Ishikawa (cell line): ENCODE results near the gene ZNF287.

Experiments used
- CEBPB ChIP-seq: IDR thresholded peaks from 2 replicates; pipeline ENCODE4 v1.6.1; 2012
- CREB1 ChIP-seq: IDR thresholded peaks from 2 replicates; pipeline ENCODE4 v1.6.1; 2012; ENCODE audit warnings: low read depth
- EGR1 ChIP-seq: IDR thresholded peaks from 2 replicates; pipeline ENCODE4 v1.6.1; 2012
- EP300 ChIP-seq: IDR thresholded peaks from 2 replicates; pipeline ENCODE4 v1.6.1; 2012; ENCODE audit warnings: borderline replicate concordance
- FOXM1 ChIP-seq: IDR thresholded peaks from 2 replicates; pipeline ENCODE4 v1.6.1; 2012; ENCODE audit warnings: low read depth, borderline replicate concordance
- MAX ChIP-seq: IDR thresholded peaks from 2 replicates; pipeline ENCODE4 v1.6.1; 2012
- NFIC ChIP-seq: IDR thresholded peaks from 2 replicates; pipeline ENCODE4 v1.6.1; 2012
- RAD21 ChIP-seq: IDR thresholded peaks from 2 replicates; pipeline ENCODE4 v1.6.1; 2012; ENCODE audit warnings: low read depth
- TAF1 ChIP-seq: IDR thresholded peaks from 2 replicates; pipeline ENCODE4 v1.6.1; 2012; ENCODE audit warnings: low read depth, mild to moderate bottlenecking
- TCF12 ChIP-seq: IDR thresholded peaks from 2 replicates; pipeline ENCODE4 v1.6.1; 2012; ENCODE audit warnings: low read depth
- TEAD4 ChIP-seq: IDR thresholded peaks from 2 replicates; pipeline ENCODE4 v1.6.1; 2012
- USF1 ChIP-seq: IDR thresholded peaks from 2 replicates; pipeline ENCODE4 v1.6.1; 2012
- YY1 ChIP-seq: IDR thresholded peaks from 2 replicates; pipeline ENCODE4 v1.6.1; 2012; ENCODE audit warnings: low read depth
- ZBTB7A ChIP-seq: IDR thresholded peaks from 2 replicates; pipeline ENCODE4 v1.6.1; 2012; ENCODE audit warnings: low read depth
- TF ChIP-seq, protein P1 (sequence below): IDR thresholded peaks from 2 replicates; pipeline ENCODE4 v1.6.1; 2012; ENCODE audit warnings: low read depth, mild to moderate bottlenecking

ZNF287 gene

DNA sequence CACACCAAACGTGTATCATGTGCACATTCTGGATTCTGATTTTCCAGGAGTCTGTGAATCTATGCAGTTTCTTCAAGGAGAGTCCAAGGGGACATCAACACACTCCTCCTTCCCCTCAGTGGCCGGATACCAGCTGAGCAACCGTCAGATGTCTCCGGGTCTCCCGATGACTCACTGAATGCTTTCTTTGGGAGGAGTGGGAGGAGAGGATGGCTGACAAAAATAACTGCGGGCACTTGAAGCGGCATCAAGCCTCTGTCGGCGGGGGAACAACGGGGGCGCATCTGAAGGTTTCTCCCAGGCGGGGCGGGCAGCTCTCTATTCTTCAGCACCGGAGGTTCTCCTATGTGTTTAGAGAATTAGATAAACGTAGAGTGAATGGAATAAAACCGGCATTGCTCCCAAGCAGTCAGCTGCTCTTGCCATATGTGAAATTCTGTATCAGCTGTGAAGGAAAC is 52.4 kb downstream of the ZNF287 start:
- no peak for TF ChIP-seq NFIC
- no peak for TF ChIP-seq MAX
- no peak for TF ChIP-seq FOXM1
- no peak for TF ChIP-seq TAF1
- TF ChIP-seq CEBPB, result no peak
- TF ChIP-seq TEAD4, result no peak
- no peak for TF ChIP-seq EP300

DNA sequence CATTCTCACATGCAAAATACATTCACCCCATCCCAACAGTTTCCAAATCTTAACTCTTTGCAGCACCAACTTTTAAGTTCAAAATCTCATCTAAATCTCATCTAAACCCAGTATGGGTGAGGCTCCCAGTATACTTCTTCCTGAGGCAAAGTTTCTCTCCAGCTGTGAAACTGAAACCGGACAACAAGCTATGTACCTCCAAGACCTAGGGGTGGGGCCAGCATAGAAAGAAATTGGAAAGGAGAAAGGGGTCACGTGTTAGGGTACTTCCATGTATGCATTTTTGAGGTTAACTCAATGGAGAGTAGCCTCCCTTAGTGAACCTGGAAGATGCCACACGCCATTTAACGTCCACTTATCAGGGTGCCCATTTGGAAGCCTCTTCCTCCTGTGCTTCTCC is 53.1 kb downstream of the ZNF287 start:
- TF ChIP-seq RAD21 (no peak), ZBTB7A (no peak), YY1 (no peak), EGR1 (no peak), TAF1 (no peak), MAX (no peak), NFIC (no peak), TEAD4 (no peak), USF1 (no peak), CREB1 (no peak), CEBPB (no peak), EP300 (no peak), FOXM1 (no peak)
- TF ChIP-seq, protein P1, sequence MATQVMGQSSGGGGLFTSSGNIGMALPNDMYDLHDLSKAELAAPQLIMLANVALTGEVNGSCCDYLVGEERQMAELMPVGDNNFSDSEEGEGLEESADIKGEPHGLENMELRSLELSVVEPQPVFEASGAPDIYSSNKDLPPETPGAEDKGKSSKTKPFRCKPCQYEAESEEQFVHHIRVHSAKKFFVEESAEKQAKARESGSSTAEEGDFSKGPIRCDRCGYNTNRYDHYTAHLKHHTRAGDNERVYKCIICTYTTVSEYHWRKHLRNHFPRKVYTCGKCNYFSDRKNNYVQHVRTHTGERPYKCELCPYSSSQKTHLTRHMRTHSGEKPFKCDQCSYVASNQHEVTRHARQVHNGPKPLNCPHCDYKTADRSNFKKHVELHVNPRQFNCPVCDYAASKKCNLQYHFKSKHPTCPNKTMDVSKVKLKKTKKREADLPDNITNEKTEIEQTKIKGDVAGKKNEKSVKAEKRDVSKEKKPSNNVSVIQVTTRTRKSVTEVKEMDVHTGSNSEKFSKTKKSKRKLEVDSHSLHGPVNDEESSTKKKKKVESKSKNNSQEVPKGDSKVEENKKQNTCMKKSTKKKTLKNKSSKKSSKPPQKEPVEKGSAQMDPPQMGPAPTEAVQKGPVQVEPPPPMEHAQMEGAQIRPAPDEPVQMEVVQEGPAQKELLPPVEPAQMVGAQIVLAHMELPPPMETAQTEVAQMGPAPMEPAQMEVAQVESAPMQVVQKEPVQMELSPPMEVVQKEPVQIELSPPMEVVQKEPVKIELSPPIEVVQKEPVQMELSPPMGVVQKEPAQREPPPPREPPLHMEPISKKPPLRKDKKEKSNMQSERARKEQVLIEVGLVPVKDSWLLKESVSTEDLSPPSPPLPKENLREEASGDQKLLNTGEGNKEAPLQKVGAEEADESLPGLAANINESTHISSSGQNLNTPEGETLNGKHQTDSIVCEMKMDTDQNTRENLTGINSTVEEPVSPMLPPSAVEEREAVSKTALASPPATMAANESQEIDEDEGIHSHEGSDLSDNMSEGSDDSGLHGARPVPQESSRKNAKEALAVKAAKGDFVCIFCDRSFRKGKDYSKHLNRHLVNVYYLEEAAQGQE, result no peak

GRCh38 chr17:16513873-16514272 is 55.1 kb downstream of the ZNF287 start:
- TF ChIP-seq CEBPB (no peak), EP300 (no peak), CREB1 (no peak)

DNA sequence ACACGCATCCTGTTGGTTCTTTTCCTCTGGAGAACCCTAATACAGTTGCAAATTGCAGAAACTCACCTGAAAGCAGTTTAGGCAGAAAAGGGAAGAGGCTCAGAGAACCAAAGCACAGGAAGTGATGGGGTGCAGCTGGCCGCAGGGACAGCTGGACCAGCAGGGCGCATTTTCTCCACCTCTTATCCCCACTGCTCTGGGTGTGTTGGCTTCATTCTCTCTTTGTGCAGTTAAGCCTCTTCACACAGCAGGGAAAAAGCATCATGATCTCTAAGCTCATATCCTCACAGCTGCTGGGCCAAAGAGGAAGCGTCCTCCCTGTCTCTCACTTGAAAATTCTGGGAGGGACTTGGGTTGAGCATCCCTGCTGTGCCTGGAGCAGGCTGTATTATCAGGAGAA is 57.0 kb downstream of the ZNF287 start:
- TF ChIP-seq CEBPB (no peak), TAF1 (no peak), EP300 (no peak), MAX (no peak), CREB1 (no peak), TCF12 (no peak), ZBTB7A (no peak), TEAD4 (no peak), FOXM1 (no peak), YY1 (no peak), RAD21 (no peak), EGR1 (no peak), NFIC (no peak)
- TF ChIP-seq, protein P1, result no peak

DNA sequence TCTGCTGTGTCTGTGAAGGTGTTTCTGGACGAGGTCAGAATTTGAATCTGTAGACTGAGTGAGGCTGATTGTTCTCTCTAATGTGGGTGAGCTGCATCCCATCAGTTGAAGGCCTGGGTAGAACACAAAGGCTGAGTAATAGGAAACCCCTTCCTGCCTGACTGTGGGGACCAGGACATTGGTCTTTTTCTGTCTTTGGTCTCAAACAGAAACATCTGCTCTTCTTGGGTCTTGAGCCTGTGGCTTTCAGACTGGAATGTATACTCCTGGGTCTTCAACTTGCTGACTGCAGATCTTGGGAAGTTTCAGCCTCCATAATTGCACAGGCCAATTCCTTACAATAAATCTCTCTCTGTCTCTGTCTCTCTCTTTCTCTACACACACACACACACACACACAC is 57.4 kb downstream of the ZNF287 start:
- no peak for TF ChIP-seq RAD21
- no peak for TF ChIP-seq YY1
- TF ChIP-seq TCF12, result no peak
- TF ChIP-seq FOXM1, result no peak
- no peak for TF ChIP-seq TAF1
- no peak for TF ChIP-seq NFIC

- TF ChIP-seq, protein P1, result no peak
- no peak for TF ChIP-seq CREB1
- TF ChIP-seq RAD21, result no peak
- no peak for TF ChIP-seq MAX
- TF ChIP-seq EP300, result no peak
- TF ChIP-seq YY1, result no peak
- TF ChIP-seq EGR1, result no peak
- TF ChIP-seq CEBPB, result no peak
These were observed 61.0 kb downstream of the ZNF287 start for GRCh38 chr17:16507918-16508533.
